GM19397 (cell line): Measurements from ENCODE around the gene TSHZ1.

Source experiments
- ATAC-seq: cut with Tn5 transposase; IDR thresholded peaks from one replicate; pipeline ENCODE4 v1.9.1; 2021; ENCODE audit warnings: mild to moderate bottlenecking, moderate library complexity; ENCODE audit not compliant: unreplicated experiment

The TSHZ1 gene

GRCh38 chr18:75268364-75268646, 57.7 kb downstream of the TSHZ1 start:
- ATAC-seq: no peak

GRCh38 chr18:75269124-75269680, 58.6 kb downstream of the TSHZ1 start:
- no peak for ATAC-seq

GRCh38 chr18:75269696-75270095, 59.1 kb downstream of the TSHZ1 start:
- ATAC-seq: no peak

DNA sequence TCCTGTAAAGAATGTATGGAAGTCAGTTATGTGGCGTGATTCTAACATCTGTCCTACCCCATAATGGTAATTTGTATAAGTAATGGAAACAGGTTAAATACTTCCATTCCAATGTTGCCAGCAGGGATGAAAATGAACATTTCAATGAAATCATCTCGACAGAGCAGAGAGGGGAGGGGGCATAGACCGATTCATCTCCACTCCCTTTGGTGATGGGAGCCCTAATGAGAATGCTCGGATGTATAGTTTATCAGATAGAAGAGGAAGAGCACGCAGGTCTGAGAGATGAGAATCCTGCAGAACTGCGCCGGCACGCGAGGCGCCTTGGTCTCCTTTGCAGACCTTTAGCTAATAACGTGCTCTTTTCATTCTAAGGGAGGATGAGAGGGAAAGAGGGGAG, 61.4 kb downstream of the TSHZ1 start:
- ATAC-seq: no peak

DNA sequence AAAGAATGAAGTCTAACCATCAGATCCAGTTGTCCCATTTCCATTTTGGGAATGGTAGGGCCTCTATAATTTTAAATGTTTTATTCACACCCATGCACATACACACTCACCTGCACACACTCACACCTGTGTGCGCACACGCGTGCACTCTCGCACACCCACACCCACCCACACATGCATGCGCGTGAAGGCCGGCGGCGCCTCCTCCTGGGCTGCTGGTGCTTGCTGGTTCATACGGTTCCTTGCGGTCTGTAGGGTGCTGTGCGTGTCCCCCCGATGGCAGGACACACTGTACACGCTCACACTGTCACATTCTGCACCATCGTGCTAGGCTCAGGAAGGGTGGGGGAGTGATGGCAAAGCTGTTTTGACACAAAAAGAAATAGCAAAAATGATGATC, 63.2 kb downstream of the TSHZ1 start:
- no peak for ATAC-seq

GRCh38 chr18:75275226-75275625, 64.6 kb downstream of the TSHZ1 start:
- ATAC-seq: no peak

GRCh38 chr18:75276818-75277609, 66.4 kb downstream of the TSHZ1 start:
- ATAC-seq: no peak

GRCh38 chr18:75277610-75277928, 67.0 kb downstream of the TSHZ1 start:
- ATAC-seq: no peak

DNA sequence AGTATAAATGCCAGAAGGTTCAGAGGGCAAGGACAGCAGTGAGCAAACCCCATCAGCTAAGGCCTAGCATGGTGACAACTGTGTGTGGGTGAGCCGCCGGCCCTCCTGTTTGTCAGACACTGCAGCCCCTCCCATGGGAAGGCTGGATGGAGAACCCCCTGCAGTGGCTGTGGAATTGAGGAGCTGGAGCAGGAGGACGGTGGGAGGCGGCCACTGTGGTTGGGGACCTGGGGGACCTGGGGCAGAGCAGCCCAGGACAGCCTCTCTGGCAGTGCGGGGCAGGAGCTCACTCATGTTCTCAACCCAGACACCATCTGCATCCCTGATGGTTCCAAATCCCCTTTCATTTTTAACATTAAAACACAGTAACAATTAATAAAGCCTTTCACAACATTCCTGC, 68.8 kb downstream of the TSHZ1 start:
- no peak for ATAC-seq

DNA sequence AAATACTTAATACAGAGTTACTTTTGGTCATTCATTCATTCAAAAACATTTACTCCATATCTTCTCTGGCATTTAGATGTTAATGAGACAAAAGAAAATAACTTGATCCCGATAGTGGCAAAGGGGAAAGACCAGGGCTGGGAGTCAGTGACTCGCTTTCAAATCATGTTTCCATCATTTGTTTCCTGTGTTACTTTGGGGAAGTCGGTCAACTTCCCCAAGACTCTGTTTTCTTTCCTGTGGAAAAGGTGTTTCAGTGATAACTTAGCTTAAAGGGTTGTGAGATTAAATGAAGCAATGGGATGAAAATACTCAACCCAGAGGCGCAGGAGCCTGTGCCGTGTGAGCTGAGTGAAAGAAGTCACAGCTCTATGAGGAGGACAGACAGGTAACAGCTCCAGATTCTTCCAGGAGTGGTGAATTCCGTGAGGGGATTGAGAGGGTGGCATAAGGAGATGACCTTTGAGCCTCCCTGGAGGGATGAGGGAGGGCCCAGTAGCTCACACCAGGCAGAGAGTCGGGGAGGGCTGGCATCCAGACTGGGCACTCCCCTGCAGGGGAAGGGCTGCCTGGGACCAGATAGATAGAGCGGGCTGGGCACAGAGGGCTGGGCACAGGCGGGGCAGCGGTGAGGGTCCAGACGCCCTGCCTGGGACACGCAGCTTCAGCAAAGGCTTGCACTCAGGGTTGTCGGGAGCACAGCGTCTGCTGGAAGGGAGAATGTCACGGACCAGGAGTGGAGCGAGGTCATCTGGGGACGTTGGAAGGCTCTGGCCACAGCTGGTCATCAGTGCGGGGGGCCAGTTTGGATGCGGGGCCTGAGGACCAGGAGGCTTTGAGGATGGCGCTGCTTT, 70.1 kb downstream of the TSHZ1 start:
- ATAC-seq: no peak

GRCh38 chr18:75282746-75283145, 72.1 kb downstream of the TSHZ1 start:
- ATAC-seq: no peak

- no peak for ATAC-seq
These were observed 73.1 kb downstream of the TSHZ1 start for GRCh38 chr18:75283731-75284130.

DNA sequence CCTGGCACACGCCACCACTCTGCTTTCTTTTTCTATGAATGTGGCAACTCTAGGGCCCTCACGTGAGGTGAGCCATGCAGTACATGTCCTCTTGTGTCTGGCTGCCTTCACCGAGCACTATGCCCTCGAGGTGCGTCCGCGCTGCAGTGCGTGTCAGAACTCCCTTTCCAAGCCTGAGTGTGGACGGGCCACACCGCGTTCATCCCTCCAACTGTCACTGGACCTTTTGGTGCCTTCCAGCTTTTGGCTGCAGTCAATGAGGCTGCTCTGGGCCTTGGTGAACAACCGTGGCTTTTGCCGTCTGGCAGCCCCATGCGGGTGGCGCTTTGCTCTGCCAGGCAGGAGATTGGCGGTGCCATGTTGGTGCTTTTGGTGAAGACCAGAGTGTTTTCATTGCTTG, 74.0 kb downstream of the TSHZ1 start:
- ATAC-seq: no peak

DNA sequence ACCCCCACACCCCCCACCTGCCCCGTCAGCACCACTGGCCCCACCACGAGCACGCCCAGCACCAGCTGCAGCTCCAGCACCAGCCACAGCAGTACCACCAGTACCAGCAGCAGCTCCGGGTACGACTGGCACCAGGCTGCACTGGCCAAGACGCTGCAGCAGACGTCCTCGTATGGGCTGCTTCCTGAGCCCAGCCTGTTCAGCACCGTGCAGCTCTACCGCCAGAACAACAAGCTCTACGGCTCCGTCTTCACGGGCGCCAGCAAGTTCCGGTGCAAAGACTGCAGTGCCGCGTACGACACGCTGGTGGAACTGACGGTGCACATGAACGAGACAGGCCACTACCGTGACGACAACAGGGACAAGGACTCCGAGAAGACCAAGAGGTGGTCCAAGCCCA, 75.3 kb downstream of the TSHZ1 start:
- ATAC-seq: no peak

DNA sequence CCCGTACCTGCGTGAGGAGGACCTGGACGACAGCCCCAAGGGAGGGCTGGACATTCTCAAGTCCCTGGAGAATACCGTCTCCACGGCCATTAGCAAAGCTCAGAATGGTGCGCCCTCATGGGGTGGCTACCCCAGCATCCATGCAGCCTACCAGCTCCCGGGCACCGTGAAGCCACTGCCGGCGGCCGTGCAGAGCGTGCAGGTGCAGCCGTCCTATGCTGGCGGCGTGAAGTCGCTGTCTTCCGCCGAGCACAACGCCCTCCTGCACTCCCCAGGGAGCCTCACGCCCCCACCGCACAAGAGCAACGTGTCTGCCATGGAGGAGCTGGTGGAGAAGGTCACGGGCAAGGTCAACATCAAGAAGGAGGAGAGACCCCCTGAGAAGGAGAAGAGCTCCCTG, 76.4 kb downstream of the TSHZ1 start:
- no peak for ATAC-seq

GRCh38 chr18:75287700-75288099, 77.1 kb downstream of the TSHZ1 start:
- ATAC-seq: no peak

- no peak for ATAC-seq
These were observed 79.2 kb downstream of the TSHZ1 start for GRCh38 chr18:75289761-75290160.

GRCh38 chr18:75290737-75291358, 80.3 kb downstream of the TSHZ1 start:
- no peak for ATAC-seq

DNA sequence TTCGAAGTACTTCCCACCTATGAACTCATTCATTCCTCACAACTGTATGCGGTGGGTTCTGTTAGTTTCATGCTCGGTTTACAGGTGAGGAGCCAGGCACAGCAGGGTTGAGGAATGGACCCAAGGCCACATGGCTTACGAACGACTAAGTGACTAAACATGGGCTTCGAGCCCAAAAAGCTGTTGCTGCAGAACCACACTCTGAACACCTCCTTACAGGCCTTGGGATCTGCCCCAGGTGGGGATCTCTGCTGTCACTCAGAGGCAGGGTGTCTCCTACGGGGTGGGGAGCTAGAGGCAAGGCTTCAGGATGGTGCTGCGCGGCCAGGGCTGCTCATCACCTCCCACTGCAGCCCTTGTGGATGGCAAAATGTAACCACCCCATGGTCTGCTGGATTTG, 80.9 kb downstream of the TSHZ1 start:
- ATAC-seq: no peak

- ATAC-seq: no peak
These were observed 83.0 kb downstream of the TSHZ1 start for GRCh38 chr18:75293591-75293990.

- no peak for ATAC-seq
These were observed 87.1 kb downstream of the TSHZ1 start for GRCh38 chr18:75297731-75298130.
